ENCODE data around the gene XDH. TPM values are rescaled to one million over a fixed set of nuclear protein-coding genes. Genes with fewer than 3 reads are reported as not detected.

Gene XDH
- total RNA-seq, 1 experiment from 2014 or later = 0.47 TPM

- no peak for DNase-seq (ENCODE audit: extremely low read depth, low read depth)
These were observed 42.9 kb downstream of the XDH start for GRCh38 chr2:31371691-31372090.

GRCh38 chr2:31366733-31367132 lies 47.8 kb downstream of the XDH start:
- no peak for DNase-seq (ENCODE audit: extremely low read depth, low read depth)

- DNase-seq (ENCODE audit: extremely low read depth, low read depth) = no peak
These were observed 48.6 kb downstream of the XDH start for GRCh38 chr2:31365834-31366505.

GRCh38 chr2:31365348-31365747 lies 49.2 kb downstream of the XDH start:
- DNase-seq (ENCODE audit: extremely low read depth, low read depth) = no peak

- no peak for DNase-seq (ENCODE audit: extremely low read depth, low read depth)
These were observed 50.4 kb downstream of the XDH start for GRCh38 chr2:31363956-31364750.

- no peak for DNase-seq (ENCODE audit: extremely low read depth, low read depth)
These were observed 52.0 kb downstream of the XDH start for GRCh38 chr2:31362581-31362980.

GRCh38 chr2:31359229-31359628 lies 55.3 kb downstream of the XDH start:
- no peak for DNase-seq (ENCODE audit: extremely low read depth, low read depth)

GRCh38 chr2:31354837-31355236 lies 59.7 kb downstream of the XDH start:
- peak; percentile 17 for DNase-seq (ENCODE audit: extremely low read depth, low read depth)

- DNase-seq (ENCODE audit: extremely low read depth, low read depth) = no peak
These were observed 61.4 kb downstream of the XDH start for GRCh38 chr2:31353179-31353578.

- DNase-seq (ENCODE audit: extremely low read depth, low read depth) = no peak
These were observed 64.9 kb downstream of the XDH start for GRCh38 chr2:31349684-31350083.

GRCh38 chr2:31349160-31349559 lies 65.4 kb downstream of the XDH start:
- no peak for DNase-seq (ENCODE audit: extremely low read depth, low read depth)

GRCh38 chr2:31348618-31349017 lies 65.9 kb downstream of the XDH start:
- no peak for DNase-seq (ENCODE audit: extremely low read depth, low read depth)

GRCh38 chr2:31347750-31348149 lies 66.8 kb downstream of the XDH start:
- no peak for DNase-seq (ENCODE audit: extremely low read depth, low read depth)

GRCh38 chr2:31347319-31347718 lies 67.2 kb downstream of the XDH start:
- no peak for DNase-seq (ENCODE audit: extremely low read depth, low read depth)

- DNase-seq (ENCODE audit: extremely low read depth, low read depth) = no peak
These were observed 70.1 kb downstream of the XDH start for GRCh38 chr2:31344447-31344846.

GRCh38 chr2:31341351-31341750 lies 73.2 kb downstream of the XDH start:
- no peak for DNase-seq (ENCODE audit: extremely low read depth, low read depth)

GRCh38 chr2:31339696-31340095 lies 74.8 kb downstream of the XDH start:
- DNase-seq (ENCODE audit: extremely low read depth, low read depth) = no peak

- DNase-seq (ENCODE audit: extremely low read depth, low read depth) = no peak
These were observed 76.7 kb downstream of the XDH start for GRCh38 chr2:31337860-31338259.

GRCh38 chr2:31337197-31337596 lies 77.3 kb downstream of the XDH start:
- no peak for DNase-seq (ENCODE audit: extremely low read depth, low read depth)

- no peak for DNase-seq (ENCODE audit: extremely low read depth, low read depth)
These were observed 78.5 kb downstream of the XDH start for GRCh38 chr2:31335921-31336585.

GRCh38 chr2:31334311-31335026 lies 80.1 kb downstream of the XDH start:
- DNase-seq (ENCODE audit: extremely low read depth, low read depth) = no peak

All from NCI-H460 (cell line).